Measurements from ENCODE around the gene DAO.
"Not testable (repeated sequence)": the region's sequence is repeated elsewhere in the genome, so short reads cannot be mapped to it uniquely, and the experiment has no call there.

DAO gene

DNA sequence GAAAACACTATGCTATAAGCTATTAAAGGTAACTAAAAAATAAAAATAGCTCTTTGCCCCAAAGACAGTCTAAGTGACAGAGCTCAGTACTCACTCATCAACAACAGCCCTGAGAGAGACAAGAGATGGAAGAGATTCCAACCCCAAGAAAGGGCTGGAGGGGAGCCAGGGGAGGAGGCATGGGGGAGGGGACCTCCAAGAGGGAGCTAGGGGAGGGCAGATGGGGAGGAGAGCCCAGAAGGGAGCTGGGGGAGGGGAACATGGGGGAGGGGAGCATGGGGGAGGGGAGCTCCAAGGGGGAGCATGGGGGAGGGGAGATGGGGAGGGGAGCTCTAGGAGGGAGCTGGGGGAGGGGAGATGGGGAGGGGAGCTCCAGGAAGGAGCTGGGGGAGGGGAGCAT lies 30.2 kb upstream of the DAO start:
- no peak for DNase-seq (ENCODE audit: low spot score)

DNA sequence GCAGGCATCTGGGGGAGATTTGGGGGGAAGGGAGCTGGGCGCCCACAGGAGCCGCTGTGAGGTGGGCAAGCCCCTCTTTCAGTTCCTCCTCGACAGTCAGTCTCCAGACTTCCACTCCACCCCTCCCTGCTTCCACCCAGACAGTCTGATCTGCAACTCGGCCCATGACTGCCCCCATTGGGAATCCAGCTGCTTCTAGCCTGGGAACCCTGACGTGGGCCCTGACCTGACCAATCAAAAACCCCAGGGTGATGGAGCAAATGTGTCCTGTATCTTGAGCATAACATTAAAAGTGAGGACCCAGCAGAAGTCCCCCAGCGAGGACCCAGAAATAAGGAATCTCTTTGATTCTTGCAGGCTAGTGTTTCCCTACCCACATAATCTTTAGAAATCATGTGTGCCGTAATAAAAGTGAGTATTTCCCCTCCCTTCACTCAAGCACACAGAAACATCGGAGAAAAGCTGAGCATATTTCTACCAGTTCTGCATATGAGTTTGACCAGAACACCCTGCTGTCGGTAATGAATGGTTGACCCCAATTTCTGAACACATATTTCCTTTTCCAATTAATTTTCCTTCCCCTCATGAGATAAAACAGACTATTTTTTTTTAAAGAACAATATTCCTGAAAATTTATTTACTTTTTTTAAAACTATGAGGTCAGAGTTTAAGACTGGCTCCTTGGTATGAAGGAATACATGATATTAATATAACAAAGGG lies 28.9 kb upstream of the DAO start:
- DNase-seq (ENCODE audit: low spot score): no peak

- no peak for DNase-seq (ENCODE audit: low spot score)
Observed at GRCh38 chr12:108852674-108853309, 27.1 kb upstream of the DAO start.

- no peak for DNase-seq (ENCODE audit: low spot score)
Observed at GRCh38 chr12:108853426-108853825, 26.5 kb upstream of the DAO start.

DNA sequence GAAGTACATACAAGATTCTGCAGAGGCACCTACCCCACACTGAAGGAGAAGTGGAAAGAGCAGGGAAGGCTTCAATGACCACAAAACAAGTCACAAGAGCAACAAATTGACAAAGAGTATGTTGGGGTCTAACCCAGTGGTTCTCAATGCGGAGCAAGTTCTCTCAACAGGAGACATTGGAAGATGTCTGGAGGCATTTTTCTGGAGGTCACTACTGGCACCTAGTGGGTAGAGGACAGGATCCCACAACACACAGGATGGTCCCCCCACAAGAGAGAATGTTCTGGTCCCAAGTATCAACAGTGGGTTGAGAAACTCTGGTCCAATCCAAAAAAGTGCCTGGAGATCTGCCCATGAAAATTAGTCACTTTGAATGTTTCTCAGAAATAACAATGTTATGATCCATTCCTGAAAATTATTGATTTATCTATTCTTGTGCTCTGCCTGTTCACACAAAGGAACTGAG lies 25.9 kb upstream of the DAO start:
- no peak for DNase-seq (ENCODE audit: low spot score)

DNA sequence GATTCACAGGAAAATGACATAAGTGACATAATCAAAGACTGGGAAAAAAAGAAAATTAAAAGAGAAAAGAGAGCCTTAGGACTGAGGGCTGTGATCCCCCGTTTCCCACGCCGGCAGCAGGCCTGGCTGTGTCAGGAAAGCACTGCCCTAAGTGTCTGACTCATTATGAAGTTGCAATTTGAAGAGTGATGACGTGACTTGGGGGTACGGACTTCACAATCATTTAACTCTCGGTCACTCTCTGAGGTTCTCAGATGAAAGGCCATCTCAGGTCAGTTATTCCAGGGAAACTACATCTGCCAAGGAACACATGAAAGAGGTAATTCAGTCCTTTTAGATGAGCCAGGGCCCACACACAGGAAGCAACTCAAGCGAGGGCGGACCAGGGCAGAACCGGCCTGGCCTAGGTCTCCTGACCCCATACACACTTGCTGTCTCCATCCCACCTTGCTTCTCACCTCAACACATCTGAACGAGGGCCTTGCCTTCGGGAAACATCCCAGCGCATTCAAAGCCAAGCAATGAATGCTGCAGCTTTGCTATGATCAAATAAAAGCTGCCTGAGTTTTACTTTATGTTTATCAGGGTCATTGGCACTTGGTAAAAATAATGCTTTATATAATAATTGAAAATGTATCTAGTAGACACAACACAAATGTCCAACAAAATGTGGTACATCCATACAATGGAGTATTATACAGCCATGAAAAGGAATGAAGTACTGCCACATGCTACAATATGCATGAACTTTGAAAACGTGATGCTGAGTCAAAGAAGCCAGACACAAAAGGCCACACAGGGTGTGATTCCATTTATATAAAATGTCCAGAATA lies 25.2 kb upstream of the DAO start:
- no peak for DNase-seq (ENCODE audit: low spot score)

DNA sequence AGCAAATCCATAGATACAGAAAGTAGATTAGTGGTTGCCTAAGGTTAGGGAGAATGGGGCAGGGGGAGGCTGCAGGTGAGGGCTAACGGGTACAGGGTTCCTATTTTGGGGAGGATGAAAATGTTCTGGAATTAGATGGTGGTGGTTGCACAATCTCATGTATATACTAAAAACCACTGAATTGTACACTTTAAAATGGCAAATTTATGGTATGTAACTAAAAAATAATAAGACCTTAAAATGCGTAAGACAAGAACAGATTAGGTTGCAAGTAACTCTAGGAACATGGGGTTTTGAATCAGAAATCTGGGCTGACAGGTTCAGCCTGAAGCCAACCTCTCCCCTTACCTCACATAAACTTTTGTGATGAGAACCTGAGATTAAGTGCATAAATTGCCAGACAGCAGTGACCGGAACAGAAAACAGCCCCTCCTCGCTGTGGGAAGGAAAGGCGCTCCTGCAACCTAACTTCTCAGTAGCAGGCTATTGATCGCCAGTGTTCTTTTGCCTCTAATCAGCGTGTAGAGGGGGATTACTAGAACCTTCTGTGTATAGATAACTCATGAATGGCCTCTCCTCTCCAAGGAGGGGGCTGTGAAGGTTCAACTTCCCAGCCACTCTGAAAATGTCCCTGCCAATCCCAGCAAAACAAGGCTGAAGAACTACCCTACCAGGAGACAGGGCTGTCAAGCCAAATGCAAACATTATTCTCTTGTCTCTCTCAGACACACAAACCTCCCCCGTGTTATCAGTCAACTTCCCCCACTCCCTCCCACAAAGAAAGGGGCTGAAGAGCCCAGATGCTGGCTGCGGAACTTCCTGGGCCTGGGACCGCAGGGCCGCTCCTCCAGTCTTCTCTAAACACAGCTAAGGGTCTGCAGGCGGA lies 24.4 kb upstream of the DAO start:
- no peak for DNase-seq (ENCODE audit: low spot score)

DNA sequence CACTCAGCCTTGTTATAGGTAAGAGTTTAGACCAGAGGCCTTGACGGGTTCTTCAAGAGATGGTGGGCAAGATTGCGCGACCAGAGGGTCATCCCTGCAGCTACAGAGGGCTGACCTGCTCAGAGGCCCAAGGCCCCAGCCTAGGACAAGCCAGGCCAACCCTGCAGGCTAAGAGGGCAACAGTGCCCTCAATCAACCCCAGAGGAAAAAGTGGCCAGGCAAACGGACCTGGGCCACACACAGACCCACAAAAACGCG lies 23.8 kb upstream of the DAO start:
- DNase-seq (ENCODE audit: low spot score): peak; percentile 60

DNA sequence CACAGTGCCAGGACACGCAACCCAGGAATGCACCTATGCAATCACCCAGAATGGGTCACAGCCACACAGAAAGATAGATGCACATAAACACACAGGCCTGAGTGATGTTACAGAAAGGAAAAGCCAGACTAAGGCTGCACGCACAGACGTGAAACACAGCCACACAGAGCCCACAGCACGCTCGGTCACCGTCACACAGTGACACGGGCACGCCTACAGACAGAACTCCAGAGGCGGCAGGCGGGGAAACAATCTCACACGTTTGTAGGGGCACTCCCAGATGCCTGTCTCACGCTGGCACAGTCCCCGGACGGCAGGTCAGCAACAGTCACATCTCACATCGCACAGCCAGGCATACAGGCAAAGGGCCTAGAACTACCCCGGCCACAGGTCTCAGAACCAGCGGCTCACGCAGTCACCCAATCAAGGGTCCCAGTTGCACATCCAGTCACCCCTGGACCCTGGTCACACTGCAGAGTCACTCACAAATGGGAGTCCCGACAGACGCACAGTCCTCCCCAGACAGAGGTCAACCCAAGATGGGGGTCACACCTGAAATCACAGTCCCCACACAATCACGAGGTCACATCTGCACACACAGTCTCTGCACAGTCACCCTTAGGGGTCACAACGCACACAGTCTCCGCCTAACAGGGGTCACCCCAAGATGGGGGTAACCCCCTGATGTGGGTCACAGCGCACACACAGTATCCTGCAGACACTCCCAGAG lies 23.3 kb upstream of the DAO start:
- peak; percentile 72 for DNase-seq (ENCODE audit: low spot score)

- DNase-seq (ENCODE audit: low spot score): no peak
Observed at GRCh38 chr12:108857158-108857407, 22.8 kb upstream of the DAO start.

GRCh38 chr12:108858311-108859074 lies 21.4 kb upstream of the DAO start:
- DNase-seq (ENCODE audit: low spot score): peak; percentile 62

GRCh38 chr12:108859141-108859922 lies 20.6 kb upstream of the DAO start:
- not testable (repeated sequence) for DNase-seq (ENCODE audit: low spot score)

DNA sequence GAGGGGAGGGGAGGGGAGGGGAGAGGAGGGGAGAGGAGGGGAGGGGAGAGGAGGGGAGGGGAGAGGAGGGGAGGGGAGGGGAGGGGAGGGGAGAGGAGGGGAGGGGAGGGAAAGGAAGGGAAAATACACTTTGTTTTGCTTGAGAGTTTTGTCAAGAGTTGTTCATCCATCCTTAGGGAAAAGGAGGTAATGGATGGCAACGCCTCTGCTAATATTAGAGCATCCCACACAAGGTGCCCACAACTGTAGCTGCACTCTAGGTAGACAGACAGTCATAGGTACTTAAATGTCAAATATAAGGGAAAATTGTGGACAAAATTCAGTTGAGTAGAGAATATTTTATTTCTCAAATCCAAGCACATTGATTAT lies 20.0 kb upstream of the DAO start:
- DNase-seq (ENCODE audit: low spot score): no peak

- DNase-seq (ENCODE audit: low spot score): no peak
Observed at GRCh38 chr12:108860443-108860842, 19.4 kb upstream of the DAO start.

- no peak for DNase-seq (ENCODE audit: low spot score)
Observed at GRCh38 chr12:108861878-108862587, 17.9 kb upstream of the DAO start.

DNA sequence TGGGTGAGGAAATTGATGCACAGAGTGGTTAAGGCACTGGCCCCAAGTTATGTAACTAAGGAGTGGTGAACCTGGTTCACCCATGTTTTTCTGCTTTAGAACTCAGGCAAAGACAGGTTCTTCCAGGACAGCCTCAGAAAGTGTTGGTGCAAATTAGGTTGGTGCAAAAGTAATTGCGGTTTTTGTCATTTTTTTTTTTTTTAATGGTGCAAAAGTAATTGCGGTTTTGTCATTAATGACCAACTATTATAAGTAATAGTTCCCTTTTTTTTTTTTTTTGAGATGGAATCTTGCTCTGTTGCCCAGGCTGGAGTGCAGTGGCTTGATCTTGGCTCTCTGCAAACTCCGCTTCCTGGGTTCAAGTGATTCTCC lies 17.3 kb upstream of the DAO start:
- no peak for DNase-seq (ENCODE audit: low spot score)

- no peak for DNase-seq (ENCODE audit: low spot score)
Observed at GRCh38 chr12:108865169-108865568, 14.7 kb upstream of the DAO start.

GRCh38 chr12:108866083-108866482 lies 13.8 kb upstream of the DAO start:
- not testable (repeated sequence) for DNase-seq (ENCODE audit: low spot score)

DNA sequence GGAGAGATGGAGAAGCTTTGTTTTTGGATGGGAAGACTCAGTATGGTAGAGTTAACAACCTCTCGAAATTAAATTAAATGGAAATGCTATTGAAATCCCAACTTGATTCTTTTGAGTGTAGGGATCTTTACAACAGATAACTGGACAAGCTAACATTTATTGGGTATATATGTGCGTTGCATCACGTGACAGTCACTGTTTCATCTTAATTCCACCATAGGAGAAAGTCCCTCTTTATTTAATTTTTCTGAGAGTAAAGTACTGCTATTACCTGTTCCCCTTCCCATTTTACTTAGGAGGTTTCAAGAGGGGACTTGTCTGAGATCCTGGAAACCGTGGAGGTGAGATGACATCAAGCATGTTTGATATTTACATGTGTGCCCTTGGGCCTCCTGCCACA lies 11.1 kb upstream of the DAO start:
- DNase-seq (ENCODE audit: low spot score): no peak

GRCh38 chr12:108875280-108875679 lies 4.6 kb upstream of the DAO start:
- DNase-seq (ENCODE audit: low spot score): no peak
